DND-41 (cell line): ENCODE results near the gene PEMT.

Experiments used
- EZH2 ChIP-seq: IDR thresholded peaks from 3 replicates; pipeline ENCODE4 v1.6.1; 2012; ENCODE audit warnings: borderline replicate concordance, low read depth, mild to moderate bottlenecking, moderate library complexity, low read length, inconsistent platforms; ENCODE audit not compliant: severe bottlenecking
- TF ChIP-seq, protein P1 (sequence below): IDR thresholded peaks from 2 replicates; pipeline ENCODE4 v1.5.1; 2012; ENCODE audit warnings: borderline replicate concordance, low read length, moderate library complexity, mild to moderate bottlenecking; ENCODE audit not compliant: poor library complexity, severe bottlenecking; ENCODE audit errors: extremely low read depth

DNA sequence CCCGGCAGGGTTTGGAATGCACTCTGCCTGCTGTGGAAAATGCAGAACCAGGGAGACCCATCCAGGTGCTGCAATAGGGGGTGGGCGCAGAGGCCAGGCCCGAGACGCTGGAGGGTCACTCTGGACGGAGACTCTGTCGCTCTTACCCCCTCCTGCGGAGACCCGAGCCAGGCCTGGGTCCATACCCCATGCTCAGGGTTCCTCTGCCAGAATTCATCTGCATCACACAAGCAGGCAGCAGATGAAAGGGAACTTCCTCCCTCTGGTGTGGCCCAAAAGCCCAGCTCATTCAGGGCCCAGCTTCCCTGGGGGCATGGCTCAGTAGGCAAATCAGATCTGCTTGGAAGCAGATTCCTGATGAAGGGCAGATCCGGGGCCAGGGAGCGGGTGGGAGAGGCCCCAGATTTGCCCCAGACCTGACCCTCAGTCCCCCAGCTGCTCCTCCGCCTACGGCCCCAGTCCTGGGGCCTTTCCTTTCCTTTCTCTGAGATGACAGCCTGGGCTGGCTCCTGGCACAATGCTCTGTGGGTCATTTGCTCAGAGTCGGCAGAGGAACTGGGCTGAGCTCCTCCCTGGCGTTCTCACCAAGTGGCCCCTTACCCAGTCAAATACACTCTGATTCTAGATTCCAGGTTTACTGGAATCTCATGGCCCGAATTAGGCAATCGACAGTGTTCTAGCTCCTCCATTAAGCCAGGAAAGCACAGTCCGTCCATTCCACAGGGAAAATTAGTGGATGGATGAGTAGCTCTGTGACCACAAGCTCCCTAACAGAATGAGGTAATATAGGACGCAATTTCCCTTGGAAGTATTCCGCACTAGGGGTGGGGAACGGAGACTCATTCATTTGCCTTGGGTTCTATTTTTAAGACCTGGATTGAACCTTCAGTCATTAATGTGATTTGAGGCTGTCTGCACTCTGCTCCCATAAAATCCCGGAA is 76.2 kb downstream of the PEMT start:
- TF ChIP-seq, protein P1, sequence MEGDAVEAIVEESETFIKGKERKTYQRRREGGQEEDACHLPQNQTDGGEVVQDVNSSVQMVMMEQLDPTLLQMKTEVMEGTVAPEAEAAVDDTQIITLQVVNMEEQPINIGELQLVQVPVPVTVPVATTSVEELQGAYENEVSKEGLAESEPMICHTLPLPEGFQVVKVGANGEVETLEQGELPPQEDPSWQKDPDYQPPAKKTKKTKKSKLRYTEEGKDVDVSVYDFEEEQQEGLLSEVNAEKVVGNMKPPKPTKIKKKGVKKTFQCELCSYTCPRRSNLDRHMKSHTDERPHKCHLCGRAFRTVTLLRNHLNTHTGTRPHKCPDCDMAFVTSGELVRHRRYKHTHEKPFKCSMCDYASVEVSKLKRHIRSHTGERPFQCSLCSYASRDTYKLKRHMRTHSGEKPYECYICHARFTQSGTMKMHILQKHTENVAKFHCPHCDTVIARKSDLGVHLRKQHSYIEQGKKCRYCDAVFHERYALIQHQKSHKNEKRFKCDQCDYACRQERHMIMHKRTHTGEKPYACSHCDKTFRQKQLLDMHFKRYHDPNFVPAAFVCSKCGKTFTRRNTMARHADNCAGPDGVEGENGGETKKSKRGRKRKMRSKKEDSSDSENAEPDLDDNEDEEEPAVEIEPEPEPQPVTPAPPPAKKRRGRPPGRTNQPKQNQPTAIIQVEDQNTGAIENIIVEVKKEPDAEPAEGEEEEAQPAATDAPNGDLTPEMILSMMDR, result no peak
- no peak for TF ChIP-seq EZH2
